HEK293 (cell line): ENCODE results near the gene EXOG.

ENCODE experiments used
- CTCF ChIP-seq: fragments of 450-650 bp; formaldehyde crosslinking; IDR thresholded peaks from 2 replicates; pipeline ENCODE4 v1.5.1; 2016; ENCODE audit warnings: missing biosample characterization, missing genetic modification characterization
- REST ChIP-seq: fragments of 450-650 bp; formaldehyde crosslinking; IDR thresholded peaks from 2 replicates; pipeline ENCODE4 v1.5.1; 2016; ENCODE audit warnings: missing biosample characterization, missing genetic modification characterization
- ZNF174 ChIP-seq: fragments of 450-650 bp; formaldehyde crosslinking; IDR thresholded peaks from 2 replicates; pipeline ENCODE4 v1.5.0; 2017; ENCODE audit warnings: missing biosample characterization, mild to moderate bottlenecking, missing genetic modification characterization
- ZNF350 ChIP-seq: fragments of 450-650 bp; formaldehyde crosslinking; IDR thresholded peaks from 2 replicates; pipeline ENCODE4 v1.5.0; 2017; ENCODE audit warnings: missing biosample characterization, mild to moderate bottlenecking, missing genetic modification characterization
- ZNF510 ChIP-seq: fragments of 450-650 bp; formaldehyde crosslinking; IDR thresholded peaks from 2 replicates; pipeline ENCODE4 v1.5.1; 2018; ENCODE audit warnings: mild to moderate bottlenecking, missing genetic modification characterization, missing biosample characterization; ENCODE audit not compliant: insufficient replicate concordance
- ZNF623 ChIP-seq: fragments of 450-650 bp; formaldehyde crosslinking; IDR thresholded peaks from 2 replicates; pipeline ENCODE4 v1.5.1; 2016; ENCODE audit warnings: missing biosample characterization, missing genetic modification characterization

GRCh38 chr3:38545550-38545949 lies 49.4 kb downstream of the EXOG start:
- TF ChIP-seq CTCF (tag by site-specific recombination) (no peak), ZNF174 (tag by site-specific recombination) (no peak), ZNF510 (no peak), ZNF623 (tag by site-specific recombination) (no peak), REST (no peak), ZNF350 (tag by site-specific recombination) (no peak)
